Thyroid gland (tissue), 4 donors: ENCODE measurements around the gene PDZK1IP1.

ENCODE experiments used
- POLR2A ChIP-seq, 2 donors: fragments of 450-650 bp; IDR thresholded peaks; one replicate each; pipeline ENCODE4 v1.6.1; 2017; ENCODE audit warnings: antibody characterized with exemption in 2 of 2, mild to moderate bottlenecking in 2 of 2, moderate library complexity in 1 of 2
- TF ChIP-seq, protein P1 (sequence below), 6 experiments: fragments of 200-600 bp in 3 of 6; fragments of 450-650 bp in 3 of 6; sonication (generic) in 3 of 6; IDR thresholded peaks; one replicate each; pipeline ENCODE4 v1.5.1; 2016 to 2019; ENCODE audit warnings: antibody characterized with exemption in 6 of 6, mild to moderate bottlenecking in 2 of 6, inconsistent platforms in 1 of 6, moderate library complexity in 1 of 6

DNA sequence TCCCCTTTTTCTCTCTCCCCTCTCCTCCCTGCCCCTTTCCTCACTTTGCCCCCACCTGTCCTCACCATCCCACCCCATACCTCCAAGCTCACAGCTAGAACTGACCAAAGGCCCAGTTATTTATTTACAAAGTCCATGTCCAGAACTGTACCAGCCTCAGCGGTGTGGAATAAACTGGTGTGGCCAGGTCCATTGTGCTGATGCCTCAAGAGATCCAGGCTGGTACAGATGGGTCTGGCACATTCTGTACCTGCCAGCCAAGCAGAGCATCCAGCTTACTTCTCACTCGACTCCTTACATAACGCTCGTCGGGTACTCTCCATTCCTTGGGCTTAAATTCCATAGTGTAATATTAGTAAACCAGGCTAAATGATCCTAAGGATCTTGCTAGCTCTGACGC is 11.8 kb downstream of the PDZK1IP1 start:
- TF ChIP-seq, protein P1, sequence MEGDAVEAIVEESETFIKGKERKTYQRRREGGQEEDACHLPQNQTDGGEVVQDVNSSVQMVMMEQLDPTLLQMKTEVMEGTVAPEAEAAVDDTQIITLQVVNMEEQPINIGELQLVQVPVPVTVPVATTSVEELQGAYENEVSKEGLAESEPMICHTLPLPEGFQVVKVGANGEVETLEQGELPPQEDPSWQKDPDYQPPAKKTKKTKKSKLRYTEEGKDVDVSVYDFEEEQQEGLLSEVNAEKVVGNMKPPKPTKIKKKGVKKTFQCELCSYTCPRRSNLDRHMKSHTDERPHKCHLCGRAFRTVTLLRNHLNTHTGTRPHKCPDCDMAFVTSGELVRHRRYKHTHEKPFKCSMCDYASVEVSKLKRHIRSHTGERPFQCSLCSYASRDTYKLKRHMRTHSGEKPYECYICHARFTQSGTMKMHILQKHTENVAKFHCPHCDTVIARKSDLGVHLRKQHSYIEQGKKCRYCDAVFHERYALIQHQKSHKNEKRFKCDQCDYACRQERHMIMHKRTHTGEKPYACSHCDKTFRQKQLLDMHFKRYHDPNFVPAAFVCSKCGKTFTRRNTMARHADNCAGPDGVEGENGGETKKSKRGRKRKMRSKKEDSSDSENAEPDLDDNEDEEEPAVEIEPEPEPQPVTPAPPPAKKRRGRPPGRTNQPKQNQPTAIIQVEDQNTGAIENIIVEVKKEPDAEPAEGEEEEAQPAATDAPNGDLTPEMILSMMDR (IDR thresholded peaks at IDR 0.05): no peak
- no peak for TF ChIP-seq POLR2A (IDR thresholded peaks at IDR 0.05)
